GM19043 (cell line): ENCODE data around the gene ZC3H12C.
"Not testable (repeated sequence)": the region's sequence is repeated elsewhere in the genome, so short reads cannot be mapped to it uniquely, and the experiment has no call there.

Experiments used
- ATAC-seq: cut with Tn5 transposase; IDR thresholded peaks from one replicate; pipeline ENCODE4 v1.9.1; 2021; ENCODE audit warnings: low read depth; ENCODE audit not compliant: unreplicated experiment

ZC3H12C gene

DNA sequence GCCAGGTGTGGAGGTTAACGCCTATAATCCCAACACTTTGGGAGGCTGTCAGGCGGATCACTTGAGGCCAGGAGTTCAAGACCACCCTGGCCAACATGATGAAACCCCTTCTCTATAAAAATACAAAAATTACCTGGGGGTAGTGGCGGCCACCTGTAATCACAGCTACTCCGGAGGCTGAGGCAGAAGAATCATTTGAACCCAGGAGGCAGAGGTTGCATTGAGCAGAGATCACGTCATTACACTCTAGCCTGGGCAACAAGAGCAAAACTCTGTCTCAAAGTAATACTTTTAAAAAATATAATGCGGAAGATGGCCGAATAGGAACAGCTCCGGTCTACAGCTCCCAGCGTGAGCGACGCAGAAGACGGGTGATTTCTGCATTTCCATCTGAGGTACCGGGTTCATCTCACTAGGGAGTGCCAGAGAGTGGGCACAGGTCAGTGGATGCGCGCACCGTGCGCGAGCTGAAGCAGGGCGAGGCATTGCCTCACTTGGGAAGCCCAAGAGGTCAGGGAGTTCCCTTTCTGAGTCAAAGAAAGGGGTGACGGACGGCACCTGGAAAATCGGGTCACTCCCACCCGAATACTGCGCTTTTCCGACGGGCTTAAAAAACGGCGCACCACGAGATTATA, 115.6 kb downstream of the ZC3H12C start:
- not testable (repeated sequence) for ATAC-seq

DNA sequence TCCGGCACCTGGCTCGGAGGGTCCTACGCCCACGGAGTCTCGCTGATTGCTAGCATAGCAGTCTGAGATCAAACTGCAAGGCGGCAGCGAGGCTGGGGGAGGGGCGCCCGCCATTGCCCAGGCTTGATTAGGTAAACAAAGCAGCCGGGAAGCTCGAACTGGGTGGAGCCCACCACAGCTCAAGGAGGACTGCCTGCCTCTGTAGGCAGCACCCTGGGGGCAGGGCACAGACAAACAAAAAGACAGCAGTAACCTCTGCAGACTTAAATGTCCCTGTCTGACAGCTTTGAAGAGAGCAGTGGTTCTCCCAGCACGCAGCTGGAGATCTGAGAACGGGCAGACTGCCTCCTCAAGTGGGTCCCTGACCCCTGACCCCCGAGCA, 116.1 kb downstream of the ZC3H12C start:
- not testable (repeated sequence) for ATAC-seq

DNA sequence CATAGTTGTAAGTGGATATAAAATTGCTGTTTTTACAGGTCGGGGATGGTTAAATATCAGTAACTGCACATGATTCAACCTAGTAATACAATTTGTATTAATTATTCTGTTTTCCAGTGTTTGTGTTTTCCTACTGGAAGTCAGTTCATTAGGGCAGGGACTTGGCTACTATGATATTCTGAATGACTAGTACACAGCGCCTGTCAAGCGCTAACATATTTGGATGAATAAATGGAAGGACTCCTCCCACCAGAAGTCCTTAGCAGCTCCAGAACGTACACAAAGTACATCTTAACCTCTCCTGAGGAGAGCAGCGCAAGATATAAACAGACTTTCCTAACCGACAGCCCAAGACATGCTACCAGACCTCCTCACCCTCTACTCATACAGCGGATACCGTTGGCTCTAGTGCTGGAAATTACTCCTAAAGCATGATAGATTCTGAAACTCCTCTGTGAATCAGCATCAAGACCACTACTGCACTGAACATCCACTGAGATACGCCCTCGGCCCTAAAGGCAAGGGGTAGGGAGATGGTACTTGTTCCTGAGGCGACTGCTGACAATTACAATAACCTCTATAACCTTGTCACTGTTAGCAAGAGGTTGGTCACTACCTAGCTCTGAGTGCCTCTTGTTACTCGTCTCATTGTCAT, 124.2 kb downstream of the ZC3H12C start:
- ATAC-seq: no peak

DNA sequence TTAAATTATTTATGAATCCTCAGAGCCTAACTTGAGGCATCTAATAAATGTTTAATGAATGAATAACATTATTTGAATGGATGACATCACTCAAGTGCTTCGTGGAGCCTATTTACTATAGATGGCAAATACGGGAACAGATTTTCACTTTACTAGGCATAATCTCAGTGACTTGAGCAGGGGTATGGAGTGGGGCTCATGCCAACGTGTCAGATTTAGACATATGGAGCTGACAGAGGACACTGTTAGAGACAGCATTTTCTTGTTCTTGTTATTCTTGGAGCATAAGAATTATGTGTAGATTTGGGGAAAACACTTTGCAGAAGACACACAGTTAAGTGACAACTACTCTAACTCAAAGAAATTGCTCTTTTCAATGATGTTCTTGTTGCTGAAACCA, 124.7 kb downstream of the ZC3H12C start:
- ATAC-seq: no peak

DNA sequence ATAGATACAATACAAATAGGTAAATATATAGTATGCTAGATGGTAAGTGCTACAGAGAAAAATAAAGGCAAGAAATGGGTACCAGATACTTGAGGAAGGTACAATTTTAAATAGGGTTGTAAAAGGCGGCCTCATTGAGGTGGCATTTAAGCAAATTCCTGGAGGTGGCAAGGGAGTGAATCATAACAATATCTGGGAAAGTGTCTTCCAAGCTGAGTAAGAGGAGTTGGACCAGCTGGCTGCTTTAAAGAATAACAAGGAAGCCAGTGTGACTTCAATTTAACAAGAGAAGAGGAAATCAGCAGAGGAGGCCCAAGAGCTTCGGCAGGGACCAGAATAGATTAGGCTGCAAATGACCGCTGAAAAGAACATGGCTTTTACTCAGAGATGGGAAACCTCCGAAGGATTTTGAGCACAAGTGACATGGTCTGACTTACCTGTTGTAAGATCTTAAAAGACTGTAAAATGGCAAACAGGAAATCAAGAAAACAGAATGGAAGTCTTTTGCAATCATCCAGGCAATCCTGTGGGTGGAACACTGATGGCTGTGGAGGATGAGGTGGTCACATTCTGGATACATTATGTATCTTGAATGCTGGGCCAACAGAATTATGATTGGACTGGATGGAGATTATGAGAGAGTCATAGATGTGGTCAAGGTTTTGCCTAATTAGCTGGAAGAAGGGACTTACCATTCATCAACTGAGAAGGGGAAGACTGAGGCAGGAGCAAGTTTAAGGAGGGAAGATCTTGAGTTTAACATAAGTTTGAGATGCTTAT, 126.0 kb downstream of the ZC3H12C start:
- ATAC-seq: no peak
